Measurements from ENCODE around the gene CMKLR1.

- TF ChIP-seq, protein P1, sequence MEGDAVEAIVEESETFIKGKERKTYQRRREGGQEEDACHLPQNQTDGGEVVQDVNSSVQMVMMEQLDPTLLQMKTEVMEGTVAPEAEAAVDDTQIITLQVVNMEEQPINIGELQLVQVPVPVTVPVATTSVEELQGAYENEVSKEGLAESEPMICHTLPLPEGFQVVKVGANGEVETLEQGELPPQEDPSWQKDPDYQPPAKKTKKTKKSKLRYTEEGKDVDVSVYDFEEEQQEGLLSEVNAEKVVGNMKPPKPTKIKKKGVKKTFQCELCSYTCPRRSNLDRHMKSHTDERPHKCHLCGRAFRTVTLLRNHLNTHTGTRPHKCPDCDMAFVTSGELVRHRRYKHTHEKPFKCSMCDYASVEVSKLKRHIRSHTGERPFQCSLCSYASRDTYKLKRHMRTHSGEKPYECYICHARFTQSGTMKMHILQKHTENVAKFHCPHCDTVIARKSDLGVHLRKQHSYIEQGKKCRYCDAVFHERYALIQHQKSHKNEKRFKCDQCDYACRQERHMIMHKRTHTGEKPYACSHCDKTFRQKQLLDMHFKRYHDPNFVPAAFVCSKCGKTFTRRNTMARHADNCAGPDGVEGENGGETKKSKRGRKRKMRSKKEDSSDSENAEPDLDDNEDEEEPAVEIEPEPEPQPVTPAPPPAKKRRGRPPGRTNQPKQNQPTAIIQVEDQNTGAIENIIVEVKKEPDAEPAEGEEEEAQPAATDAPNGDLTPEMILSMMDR (IDR thresholded peaks at IDR 0.05), result no peak
- no peak for TF ChIP-seq POLR2A (IDR thresholded peaks at IDR 0.05)
- TF ChIP-seq POLR2AphosphoS5 (IDR thresholded peaks at IDR 0.05), result no peak
- no peak for TF ChIP-seq EP300 (IDR thresholded peaks at IDR 0.05)
These were observed 14.1 kb downstream of the CMKLR1 start for GRCh38 chr12:108325018-108325358.

Measured in gastroesophageal sphincter (tissue), 3 donors.